Activated gamma-delta T cell (primary cell): ENCODE results near the gene FAP.

Experiments used
- DNase-seq: peaks from one replicate; lab custom pipeline; 2025; lab: John Stamatoyannopoulos, UW

Gene FAP

DNA sequence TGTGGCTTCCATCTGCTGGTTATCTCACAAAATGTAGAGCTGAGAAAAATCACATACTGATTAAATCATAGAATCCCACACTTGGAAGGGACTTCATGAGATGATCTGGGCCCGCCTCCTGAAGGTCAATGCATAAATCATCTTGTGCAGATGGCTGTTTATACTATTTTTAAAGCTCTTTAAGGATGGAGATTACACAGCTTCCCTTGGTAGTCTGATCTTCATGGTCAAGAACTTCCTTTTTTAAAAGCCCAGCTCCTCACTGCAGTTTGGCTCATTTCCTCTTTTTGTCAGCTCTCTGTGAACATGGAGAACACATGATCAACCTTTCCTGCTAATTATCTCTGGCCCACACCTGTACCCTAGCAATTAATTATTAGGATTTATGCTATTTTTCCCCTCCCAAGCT lies 117.1 kb downstream of the FAP start:
- DNase-seq, result no peak

DNA sequence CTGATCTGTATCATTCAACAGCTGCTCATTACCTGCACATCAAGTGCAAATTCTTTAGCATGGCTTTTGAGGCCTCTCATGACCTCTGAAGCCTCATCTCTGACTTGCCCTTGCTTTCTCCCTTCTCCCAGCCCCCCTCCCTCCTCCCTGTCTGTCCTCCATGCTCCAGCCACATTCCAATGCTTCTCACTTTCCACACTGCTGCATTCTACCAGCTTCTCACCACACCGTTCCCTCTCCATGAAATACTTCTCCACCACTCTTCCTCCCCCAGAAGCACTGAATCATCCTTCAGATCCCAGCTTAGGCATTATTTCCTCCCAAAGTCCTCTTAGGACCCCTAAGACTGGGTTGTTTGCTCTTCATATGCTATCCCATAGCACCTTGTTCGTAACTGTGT lies 118.1 kb downstream of the FAP start:
- no peak for DNase-seq

DNA sequence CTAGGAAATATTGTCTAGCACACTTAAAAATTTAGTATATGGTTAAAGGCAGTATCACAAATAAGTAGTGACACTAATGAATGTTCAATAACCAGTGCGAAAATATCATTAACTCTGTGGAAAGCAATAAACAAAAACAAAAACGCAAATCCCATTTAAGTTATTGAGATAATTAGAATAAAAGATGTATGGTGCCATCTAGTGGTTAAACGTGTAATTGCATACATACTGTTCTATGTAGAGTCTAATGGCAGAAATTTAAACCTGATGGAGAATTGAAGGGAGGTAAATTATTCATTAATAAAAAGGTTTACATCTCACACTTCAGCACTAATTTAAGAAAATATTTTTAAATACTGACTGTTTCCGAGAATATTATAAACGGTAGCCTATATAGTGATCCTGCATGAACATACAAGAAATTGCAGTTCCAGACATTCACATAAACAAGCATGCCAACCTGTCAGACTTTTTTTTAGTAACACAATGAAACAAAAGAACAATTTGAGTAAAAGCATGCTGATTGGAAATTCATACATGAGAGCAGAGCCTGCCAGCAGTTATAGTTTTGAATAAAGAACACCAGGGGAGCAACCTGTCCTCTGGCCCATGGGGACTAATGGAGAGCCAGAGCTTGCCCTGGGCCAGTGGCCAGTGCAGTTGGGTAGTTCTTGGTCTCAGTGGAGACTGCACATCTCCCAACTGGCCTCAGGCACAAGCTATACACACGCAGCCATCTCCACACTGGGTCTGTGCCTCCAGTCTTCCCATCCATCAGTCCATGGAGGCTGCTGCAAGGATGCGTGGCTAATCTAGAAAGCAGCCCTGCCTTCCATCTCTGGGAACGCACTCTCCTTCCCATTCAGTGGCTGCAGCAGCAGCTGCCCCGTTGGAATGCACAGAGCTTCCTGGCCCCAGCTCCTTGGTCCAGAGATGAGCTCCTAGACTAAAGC lies 119.2 kb downstream of the FAP start:
- no peak for DNase-seq
